HFFc6 (cell line): ENCODE results near the gene APCDD1. TPM values are rescaled to one million over a fixed set of nuclear protein-coding genes. Genes with fewer than 3 reads are reported as not detected.

Experiments used
- DNase-seq: peaks from one replicate; pipeline ENCODE4 v3.0.0-alpha.2; 2018
- H3K27ac Mint-ChIP-seq: 2 replicates; pipeline ENCODE4 v1.8.0; 2020; ENCODE audit warnings: mild to moderate bottlenecking, mixed read lengths
- H3K27me3 Mint-ChIP-seq: 2 replicates; pipeline ENCODE4 v1.8.0; 2021; ENCODE audit warnings: mild to moderate bottlenecking, moderate library complexity, mixed read lengths; ENCODE audit not compliant: insufficient read depth
- H3K36me3 Mint-ChIP-seq: 2 replicates; pipeline ENCODE4 v1.8.0; 2021; ENCODE audit warnings: low read depth, mixed read lengths
- H3K4me1 Mint-ChIP-seq: 2 replicates; pipeline ENCODE4 v1.8.0; 2020; ENCODE audit warnings: low read depth, mixed read lengths
- H3K4me3 Mint-ChIP-seq: 2 replicates; pipeline ENCODE4 v1.8.0; 2020; ENCODE audit warnings: mild to moderate bottlenecking, moderate library complexity, mixed read lengths
- H3K9me3 Mint-ChIP-seq: 2 replicates; pipeline ENCODE4 v1.8.0; 2020; ENCODE audit warnings: mild to moderate bottlenecking, mixed read lengths
- CTCF ChIP-seq: fragments of 200-600 bp; sonication (generic); IDR thresholded peaks from 2 replicates; pipeline ENCODE4 v1.5.0; 2021; ENCODE audit warnings: antibody characterized with exemption, mild to moderate bottlenecking
- total RNA-seq, 6 experiments: library from RNA; stranded (reverse); fragmentation: NEBNext Ultra II Directional; extraction: Animal tissue kit (Norgen Biotek cat#: 25700); gene quantifications; 2 replicates in 1 of 6; 3 replicates in 5 of 6; pipeline ENCODE4 v1.2.3, GENCODE V29; 2021

The APCDD1 gene
- total RNA-seq, 6 experiments from 2014 or later = 0.12 TPM; not detected in 5

- Mint-ChIP-seq H3K27me3 (peaks cover 23% of the 10 kb centered on the region), H3K4me3 (no peak overlapping the region), H3K9me3 (peaks cover 5% of the 10 kb centered on the region; the same call in 1 of the 2 replicates), H3K27ac (no peak overlapping the region), H3K36me3 (peaks cover 5% of the 10 kb centered on the region), H3K4me1 (peaks cover 23% of the 10 kb centered on the region)
- no peak for TF ChIP-seq CTCF
- no peak for DNase-seq
These were observed 61.0 kb downstream of the APCDD1 start for GRCh38 chr18:10515456-10515855.

- Mint-ChIP-seq H3K27ac (no peak overlapping the region), H3K36me3 (peaks cover 5% of the 10 kb centered on the region), H3K4me3 (no peak overlapping the region), H3K27me3 (peaks cover 23% of the 10 kb centered on the region), H3K4me1 (peaks cover 23% of the 10 kb centered on the region), H3K9me3 (peaks cover 5% of the 10 kb centered on the region; the same call in 1 of the 2 replicates)
- DNase-seq = no peak
- TF ChIP-seq CTCF = no peak
These were observed 61.6 kb downstream of the APCDD1 start for GRCh38 chr18:10516078-10516477.

GRCh38 chr18:10518595-10519255 is 64.3 kb downstream of the APCDD1 start:
- peak overlapping the region; percentile 77; the same call in 1 of the 2 replicates for H3K4me3 Mint-ChIP-seq
- H3K9me3 Mint-ChIP-seq = peaks cover 5% of the 10 kb centered on the region; the same call in 1 of the 2 replicates
- DNase-seq = peak; percentile 28
- peaks cover 30% of the 10 kb centered on the region for H3K4me1 Mint-ChIP-seq
- H3K27ac Mint-ChIP-seq = peak overlapping the region; percentile 69; the same call in 1 of the 2 replicates
- no peak; the same call in 1 of the 2 replicates for TF ChIP-seq CTCF
- peaks cover 15% of the 10 kb centered on the region for H3K27me3 Mint-ChIP-seq
- peaks cover 5% of the 10 kb centered on the region for H3K36me3 Mint-ChIP-seq

- peaks cover 5% of the 10 kb centered on the region; the same call in 1 of the 2 replicates for H3K9me3 Mint-ChIP-seq
- peaks cover 5% of the 10 kb centered on the region for H3K36me3 Mint-ChIP-seq
- H3K27ac Mint-ChIP-seq = peak overlapping the region; percentile 69; the same call in 1 of the 2 replicates
- no peak for TF ChIP-seq CTCF
- peaks cover 32% of the 10 kb centered on the region for H3K4me1 Mint-ChIP-seq
- peaks cover 13% of the 10 kb centered on the region for H3K27me3 Mint-ChIP-seq
- H3K4me3 Mint-ChIP-seq = peak overlapping the region; percentile 77
- peak; percentile 50 for DNase-seq
These were observed 64.9 kb downstream of the APCDD1 start for GRCh38 chr18:10519366-10519765.

GRCh38 chr18:10519999-10520935 is 65.8 kb downstream of the APCDD1 start:
- Mint-ChIP-seq H3K4me1 (peaks cover 41% of the 10 kb centered on the region), H3K27me3 (peaks cover 8% of the 10 kb centered on the region), H3K36me3 (peaks cover 5% of the 10 kb centered on the region), H3K9me3 (peaks cover 5% of the 10 kb centered on the region; the same call in 1 of the 2 replicates), H3K27ac (peak overlapping the region; percentile 69), H3K4me3 (peak overlapping the region; percentile 77)
- DNase-seq = peak; percentile 90
- TF ChIP-seq CTCF = peak; percentile 87
